Dendritic cell treated with granulocyte-macrophage colony-stimulating factor and Interleukin-4, amounts not matched to agents 40 ng/mL and 50 ng/mL, for 4 days (primary cell): ENCODE measurements around the gene CARD9.
A peak's percentile ranks its signal among the peaks of the same experiment; 100 is the strongest.
"Not testable (repeated sequence)": the region's sequence is repeated elsewhere in the genome, so short reads cannot be mapped to it uniquely, and the experiment has no call there.

ENCODE experiments used
- H3K27ac Mint-ChIP-seq: one replicate; pipeline ENCODE4 v1.8.0; 2022; ENCODE audit warnings: mild to moderate bottlenecking, mixed read lengths
- H3K27me3 Mint-ChIP-seq: one replicate; pipeline ENCODE4 v1.8.0; 2022; ENCODE audit warnings: mild to moderate bottlenecking, mixed read lengths
- H3K36me3 Mint-ChIP-seq: one replicate; pipeline ENCODE4 v1.8.0; 2022; ENCODE audit warnings: low read depth, mixed read lengths
- H3K4me1 Mint-ChIP-seq: one replicate; pipeline ENCODE4 v1.8.0; 2022; ENCODE audit warnings: low read depth, mixed read lengths
- H3K4me3 Mint-ChIP-seq: one replicate; pipeline ENCODE4 v1.8.0; 2022; ENCODE audit warnings: mild to moderate bottlenecking, moderate library complexity, mixed read lengths
- H3K9me3 Mint-ChIP-seq: one replicate; pipeline ENCODE4 v1.8.0; 2022; ENCODE audit warnings: mixed read lengths
- intact Hi-C: fragments of 100-400 bp; cut with micrococcal nuclease; formaldehyde crosslinking; loops from one replicate; pipeline ENCODE4 v1.15.0; 2022

The CARD9 gene

DNA sequence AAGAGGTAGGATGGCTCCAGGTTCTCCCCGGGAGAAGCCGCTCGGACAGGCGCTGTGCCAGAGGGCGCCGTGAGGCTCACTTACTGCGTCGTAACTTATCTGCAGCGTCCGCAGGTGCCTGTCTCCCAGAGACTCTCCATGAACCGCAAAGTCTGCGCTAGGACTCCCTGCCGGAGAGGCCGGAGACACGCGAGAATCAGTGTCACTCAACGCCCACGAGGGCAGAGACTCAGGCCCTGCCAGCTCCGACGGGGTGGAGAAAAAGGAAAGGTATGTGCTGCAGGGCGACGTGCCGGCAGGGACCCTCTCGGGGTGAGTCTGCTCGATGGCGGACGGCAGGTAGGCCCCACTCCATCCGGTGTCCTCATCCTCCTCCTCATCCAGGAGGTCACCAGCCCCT is 33.6 kb upstream of the CARD9 start:
- H3K27ac Mint-ChIP-seq, H3K9me3 Mint-ChIP-seq, H3K4me3 Mint-ChIP-seq, H3K27me3 Mint-ChIP-seq: not testable (repeated sequence)
- intact Hi-C loops: loop anchor here (10.0 kb wide), 1 partner anchor 78 kb away; the partner anchor contains the start of gene SEC16A
- Mint-ChIP-seq H3K36me3 (peaks cover 86% of the 10 kb centered on the region), H3K4me1 (peaks cover 51% of the 10 kb centered on the region)

DNA sequence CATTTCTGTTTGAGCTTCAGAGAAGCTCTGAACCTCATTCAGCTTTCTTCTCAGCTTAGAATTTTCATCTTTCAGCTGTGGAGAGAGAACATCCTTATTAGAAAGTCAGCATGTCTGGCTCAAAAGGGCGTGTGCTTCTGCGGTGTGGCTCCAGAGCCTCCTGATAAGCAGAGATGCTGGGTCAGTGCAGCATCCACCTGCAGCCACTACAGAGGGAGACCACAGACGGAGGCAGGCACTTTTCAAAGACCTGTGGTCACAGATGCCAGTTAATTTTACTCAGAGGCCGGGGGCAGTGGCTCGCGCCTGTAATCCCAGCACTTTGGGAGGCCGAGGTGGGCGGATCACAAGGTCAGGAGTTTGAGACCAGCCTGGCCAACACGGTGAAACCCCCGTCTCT is 32.4 kb upstream of the CARD9 start:
- H3K27ac Mint-ChIP-seq, H3K4me3 Mint-ChIP-seq, H3K27me3 Mint-ChIP-seq, H3K9me3 Mint-ChIP-seq: not testable (repeated sequence)
- intact Hi-C loops: loop anchor here (10.0 kb wide), 1 partner anchor 79 kb away; the partner anchor contains the start of gene SEC16A
- peaks cover 39% of the 10 kb centered on the region for H3K4me1 Mint-ChIP-seq
- peaks cover 92% of the 10 kb centered on the region for H3K36me3 Mint-ChIP-seq

DNA sequence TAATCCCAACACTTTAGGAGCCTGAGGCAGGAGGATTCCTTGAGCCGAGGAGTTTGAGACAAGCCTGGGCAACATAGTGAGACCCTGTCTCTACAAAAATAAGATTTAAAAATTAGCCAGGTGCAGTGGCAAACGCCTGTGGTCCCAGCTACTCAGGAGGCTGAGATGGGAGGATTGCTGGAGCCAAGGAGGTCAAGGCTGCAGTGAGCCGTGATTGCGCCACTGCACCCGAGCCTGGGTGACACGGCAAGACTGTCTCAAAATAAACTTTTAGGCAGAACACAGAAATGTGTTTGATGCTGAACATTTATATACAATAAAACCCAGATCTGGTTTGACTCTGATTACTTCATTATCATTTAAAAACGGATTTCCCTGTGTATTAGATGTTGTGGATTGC is 32.0 kb upstream of the CARD9 start:
- Mint-ChIP-seq H3K9me3 (no peaks in the 10 kb centered on the region), H3K4me3 (no peak overlapping the region), H3K4me1 (peaks cover 41% of the 10 kb centered on the region), H3K27ac (no peak overlapping the region), H3K36me3 (peaks cover 88% of the 10 kb centered on the region), H3K27me3 (no peaks in the 10 kb centered on the region)
- intact Hi-C loops: loop anchor here (10.0 kb wide), 1 partner anchor 79 kb away; the partner anchor contains the start of gene SEC16A

DNA sequence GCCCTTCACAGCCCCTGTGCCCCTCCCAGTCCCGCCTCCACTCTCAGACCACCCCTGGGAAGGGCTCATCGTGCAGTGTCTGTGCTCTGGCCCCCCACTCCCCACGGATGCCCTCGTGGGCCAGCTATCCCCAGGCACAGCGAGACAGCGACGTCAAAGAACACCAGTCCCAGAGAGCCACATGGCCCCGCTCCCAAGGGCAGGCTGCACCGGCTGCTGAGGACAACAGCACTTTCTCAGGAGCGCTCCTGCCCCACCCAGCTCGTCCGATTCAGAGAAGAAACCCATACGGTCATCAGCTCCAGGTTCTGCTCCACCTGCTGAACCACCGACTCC is 31.3 kb upstream of the CARD9 start:
- H3K36me3 Mint-ChIP-seq: peaks cover 83% of the 10 kb centered on the region
- peaks cover 40% of the 10 kb centered on the region for H3K4me1 Mint-ChIP-seq
- no peak overlapping the region for H3K4me3 Mint-ChIP-seq
- intact Hi-C loops: loop anchor here (10.0 kb wide), 1 partner anchor 80 kb away; the partner anchor contains the start of gene SEC16A
- H3K9me3 Mint-ChIP-seq: no peaks in the 10 kb centered on the region
- no peak overlapping the region for H3K27ac Mint-ChIP-seq
- no peaks in the 10 kb centered on the region for H3K27me3 Mint-ChIP-seq

DNA sequence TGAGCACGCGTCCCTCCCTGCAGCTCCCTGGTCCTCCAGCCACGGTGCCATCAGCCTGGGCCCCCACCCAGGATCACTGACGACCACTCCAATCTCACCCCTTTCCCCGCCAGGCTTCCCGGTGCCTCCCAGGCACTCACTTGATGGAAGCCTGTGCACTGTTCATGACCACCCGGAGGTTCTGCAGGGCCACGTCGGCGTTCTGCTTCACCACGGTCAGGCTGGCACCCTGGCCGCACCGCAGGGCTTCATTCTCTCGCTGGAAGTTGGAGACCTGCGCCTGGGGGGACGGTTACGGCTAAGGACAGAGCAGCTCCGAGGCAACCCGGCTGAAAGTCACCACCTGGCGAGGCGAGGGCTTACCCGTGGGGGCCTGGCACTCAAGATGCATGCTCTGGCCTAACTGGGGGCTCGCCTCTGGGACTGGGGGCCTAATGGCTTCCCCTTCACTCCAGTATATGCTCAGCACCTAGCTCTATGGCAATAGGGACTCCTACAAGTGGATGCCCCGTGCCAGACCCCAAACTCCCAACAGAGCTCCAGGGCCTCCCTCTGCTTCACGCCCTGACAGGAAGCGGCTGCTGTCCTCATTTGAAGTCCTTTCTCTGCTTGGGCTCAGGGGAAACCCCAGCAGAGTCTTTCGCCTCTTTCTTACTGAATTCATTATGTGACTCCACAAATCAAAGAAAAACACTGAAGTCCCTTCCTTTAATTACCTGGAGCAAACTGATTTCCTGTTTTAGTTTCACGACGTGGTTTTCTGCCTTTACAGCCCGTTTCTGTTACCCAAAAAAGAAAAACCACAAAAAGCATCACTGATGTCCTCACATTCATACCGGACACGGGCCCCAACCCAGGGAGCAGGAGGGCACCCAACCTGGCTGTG is 30.7 kb upstream of the CARD9 start:
- intact Hi-C loops: loop anchor here (10.0 kb wide), 1 partner anchor 81 kb away; the partner anchor contains the start of gene SEC16A
- Mint-ChIP-seq H3K9me3 (no peaks in the 10 kb centered on the region), H3K36me3 (peaks cover 81% of the 10 kb centered on the region), H3K27ac (no peak overlapping the region), H3K4me3 (no peak overlapping the region), H3K4me1 (peaks cover 37% of the 10 kb centered on the region), H3K27me3 (no peaks in the 10 kb centered on the region)

DNA sequence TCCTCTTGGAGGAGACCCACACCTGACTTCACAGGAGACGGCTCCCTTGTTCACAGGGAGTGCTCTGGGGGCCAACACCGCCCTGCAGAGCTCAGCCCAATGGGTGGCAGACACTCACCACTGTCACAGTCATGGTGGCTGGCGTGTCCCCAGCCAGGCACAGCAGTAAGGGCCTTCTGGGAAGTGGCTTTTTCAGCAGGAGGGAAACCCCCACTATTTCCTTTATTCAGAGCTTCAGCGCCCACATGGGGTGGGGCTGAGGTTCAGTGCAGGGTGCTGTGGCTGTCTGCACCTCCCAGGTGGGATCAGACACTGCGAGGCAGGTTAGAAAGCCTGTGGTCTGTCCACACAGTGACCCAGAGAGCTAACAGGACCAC is 30.1 kb upstream of the CARD9 start:
- Mint-ChIP-seq H3K27me3 (no peaks in the 10 kb centered on the region), H3K4me1 (peaks cover 37% of the 10 kb centered on the region), H3K9me3 (no peaks in the 10 kb centered on the region), H3K36me3 (peaks cover 79% of the 10 kb centered on the region), H3K27ac (no peak overlapping the region), H3K4me3 (no peak overlapping the region)
- intact Hi-C loops: loop anchor here (10.0 kb wide), 1 partner anchor 81 kb away; the partner anchor contains the start of gene SEC16A

DNA sequence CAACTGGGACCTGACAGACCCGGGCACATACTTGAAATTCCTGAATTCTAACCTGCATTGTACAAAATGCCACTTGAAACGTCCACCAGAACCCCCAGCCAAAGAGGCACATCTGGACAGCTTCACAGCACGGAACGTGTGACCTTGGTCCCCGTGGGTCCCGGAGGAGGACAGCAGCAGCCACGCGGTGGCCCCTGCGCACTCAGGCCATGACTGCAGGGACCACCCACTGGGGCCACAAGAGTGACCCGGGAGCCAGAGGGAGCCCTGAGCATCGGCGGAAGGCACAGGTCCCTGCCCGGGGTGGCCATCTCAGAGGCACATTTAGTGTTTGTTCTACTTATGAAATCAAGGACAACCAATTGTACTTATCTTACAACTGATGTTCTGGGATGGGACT is 28.6 kb upstream of the CARD9 start:
- H3K4me1 Mint-ChIP-seq: peaks cover 34% of the 10 kb centered on the region
- no peak overlapping the region for H3K4me3 Mint-ChIP-seq

DNA sequence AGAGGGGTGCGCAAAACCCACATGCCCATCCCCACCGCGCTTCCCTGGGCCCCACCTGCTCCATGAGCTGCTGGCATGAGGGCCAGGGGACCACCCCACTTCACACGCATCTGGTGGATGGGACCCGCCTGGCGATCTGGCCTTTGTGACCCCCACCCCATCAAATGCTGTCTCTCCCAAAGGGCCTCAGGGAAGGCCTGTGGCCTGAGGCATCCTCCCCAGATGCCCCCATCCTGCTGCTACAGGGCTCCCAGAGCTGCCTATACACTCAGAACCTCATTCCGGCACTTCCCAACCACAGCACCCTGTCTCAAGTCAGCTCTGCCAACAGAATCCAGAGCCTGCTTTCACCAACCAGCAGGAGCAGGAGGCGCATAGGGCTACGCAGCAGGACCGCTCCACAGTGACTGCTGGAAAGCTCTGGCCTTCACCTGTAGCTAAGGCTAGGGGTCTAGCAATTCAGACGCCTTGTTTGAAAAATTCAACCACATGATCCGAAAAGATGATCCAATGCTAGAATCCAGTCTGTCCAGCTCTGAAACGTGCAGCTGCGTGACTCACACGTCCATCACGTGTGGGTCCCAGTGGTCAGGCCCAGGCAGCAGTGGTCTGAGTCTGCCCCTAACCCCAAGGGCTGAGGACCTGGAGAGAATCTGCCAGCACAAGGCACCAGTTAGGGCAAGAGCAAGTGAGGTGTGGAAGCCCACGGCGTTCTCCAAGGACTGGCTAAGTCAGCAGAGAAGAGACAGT is 27.9 kb upstream of the CARD9 start:
- Mint-ChIP-seq H3K27me3 (no peaks in the 10 kb centered on the region), H3K9me3 (no peaks in the 10 kb centered on the region), H3K27ac (no peak overlapping the region), H3K4me3 (no peak overlapping the region), H3K36me3 (peaks cover 79% of the 10 kb centered on the region), H3K4me1 (peaks cover 34% of the 10 kb centered on the region)
- intact Hi-C loops: loop anchor here (2.0 to 10.0 kb wide), 3 partner anchors 37 to 83 kb away; partner anchors contain the start of gene SEC16A

More for the DNA sequence above, 28.6 kb upstream of the CARD9 start:
- no peaks in the 10 kb centered on the region for H3K9me3 Mint-ChIP-seq
- peaks cover 79% of the 10 kb centered on the region for H3K36me3 Mint-ChIP-seq
- intact Hi-C loops: loop anchor here (10.0 kb wide), 1 partner anchor 83 kb away; the partner anchor contains the start of gene SEC16A
- H3K27ac Mint-ChIP-seq: no peak overlapping the region
- no peaks in the 10 kb centered on the region for H3K27me3 Mint-ChIP-seq

DNA sequence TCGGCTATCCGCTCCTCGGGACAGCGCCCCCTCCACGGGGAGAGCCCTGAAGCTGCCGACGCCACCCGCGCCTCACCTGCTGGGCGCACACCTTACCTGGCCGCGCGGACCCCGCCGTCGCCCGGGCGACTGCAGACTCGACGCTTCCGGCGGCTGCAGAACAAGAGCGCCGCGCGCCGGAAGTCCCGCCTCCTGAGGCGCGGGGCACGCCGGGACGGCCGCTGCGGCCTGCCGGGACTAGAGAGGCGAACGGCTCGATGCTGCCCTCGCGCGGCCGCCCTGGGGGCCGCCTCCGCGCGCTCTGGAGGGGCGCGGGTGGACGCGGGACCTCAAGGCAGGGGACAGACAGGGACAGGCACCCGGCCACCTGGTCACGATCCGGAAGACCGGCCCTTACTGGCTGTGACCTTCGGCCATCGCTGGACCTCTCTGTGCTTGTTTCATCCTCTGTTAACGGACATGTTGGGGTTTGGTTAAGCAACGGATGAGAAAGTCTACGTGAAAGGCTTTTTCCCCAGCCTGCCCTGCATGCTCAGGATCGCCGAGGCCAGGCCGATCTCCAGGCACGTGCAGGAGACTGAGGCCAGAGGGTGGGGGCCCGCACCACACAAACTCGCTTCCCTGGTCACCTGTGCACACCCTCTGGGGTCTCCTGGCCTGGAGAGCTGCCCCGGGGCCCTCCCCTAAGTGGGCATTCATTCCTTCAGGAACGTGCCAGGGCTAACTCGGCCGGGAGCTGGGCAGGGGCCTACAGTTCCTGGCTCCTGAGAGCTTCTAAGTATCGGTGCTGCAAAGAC is 26.8 kb upstream of the CARD9 start, which contains the start of gene SNAPC4:
Gene SNAPC4, minus strand, starts transcription at position 133 of the 797 bp plus-strand sequence. CDS start 1,742 bp downstream, outside the sequence.
- Mint-ChIP-seq H3K36me3 (peaks cover 79% of the 10 kb centered on the region), H3K4me1 (peaks cover 34% of the 10 kb centered on the region), H3K27me3 (no peaks in the 10 kb centered on the region), H3K27ac (peak within 1 kb of the TSS; percentile 62), H3K4me3 (peak within 1 kb of the TSS; percentile 86), H3K9me3 (no peaks in the 10 kb centered on the region)
- intact Hi-C loops: loop anchor here (2.0 to 10.0 kb wide), 3 partner anchors 35 to 85 kb away; partner anchors contain the start of gene SEC16A

DNA sequence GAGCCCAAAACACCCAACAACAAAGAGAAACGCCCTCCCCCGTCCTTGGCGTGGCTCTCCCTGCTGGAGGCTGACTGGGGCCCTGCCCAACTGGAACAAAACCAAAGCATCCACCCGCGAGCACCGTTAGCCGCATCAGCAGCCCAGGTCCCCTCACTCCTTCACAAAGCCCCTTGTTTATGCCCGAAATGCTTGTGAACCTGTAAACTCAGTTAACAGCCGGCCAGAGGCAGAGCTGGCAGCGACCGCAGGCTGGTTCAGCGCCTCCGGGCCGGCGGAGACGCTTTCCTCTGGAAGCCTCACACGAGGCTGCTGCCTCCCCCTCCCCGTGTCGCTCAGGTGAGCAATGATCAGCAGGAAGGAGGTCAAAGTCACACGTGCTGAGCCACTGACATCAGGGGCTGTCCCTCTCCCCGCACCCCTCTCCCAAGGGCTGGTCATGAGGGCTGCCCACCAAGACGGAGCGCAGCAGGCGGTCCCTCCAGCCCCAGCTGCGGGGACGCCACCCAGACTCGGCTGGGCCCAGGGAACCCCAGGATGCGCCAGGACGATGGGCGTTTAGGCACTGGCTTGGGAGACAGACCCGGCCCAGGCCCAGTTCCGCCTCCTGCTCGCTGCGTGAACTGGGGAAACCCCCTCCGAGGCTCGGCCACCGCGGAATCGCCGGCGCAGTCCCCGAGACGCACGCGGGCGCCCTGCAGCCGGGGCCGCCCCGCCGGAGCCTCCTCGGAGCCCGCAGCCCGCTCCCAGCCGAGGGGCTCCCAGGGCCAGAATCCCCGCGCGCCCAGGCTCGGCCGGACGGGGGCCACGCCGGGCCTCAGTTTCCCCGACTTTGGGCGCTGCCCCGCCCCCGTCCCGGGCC is 25.9 kb upstream of the CARD9 start:
- Mint-ChIP-seq H3K36me3 (peaks cover 79% of the 10 kb centered on the region), H3K9me3 (no peaks in the 10 kb centered on the region), H3K27ac (peak overlapping the region; percentile 62), H3K4me3 (peak overlapping the region; percentile 86), H3K4me1 (peaks cover 28% of the 10 kb centered on the region), H3K27me3 (no peaks in the 10 kb centered on the region)
- intact Hi-C loops: loop anchor here (2.0 to 10.0 kb wide), 3 partner anchors 35 to 85 kb away; partner anchors contain the start of gene SEC16A

DNA sequence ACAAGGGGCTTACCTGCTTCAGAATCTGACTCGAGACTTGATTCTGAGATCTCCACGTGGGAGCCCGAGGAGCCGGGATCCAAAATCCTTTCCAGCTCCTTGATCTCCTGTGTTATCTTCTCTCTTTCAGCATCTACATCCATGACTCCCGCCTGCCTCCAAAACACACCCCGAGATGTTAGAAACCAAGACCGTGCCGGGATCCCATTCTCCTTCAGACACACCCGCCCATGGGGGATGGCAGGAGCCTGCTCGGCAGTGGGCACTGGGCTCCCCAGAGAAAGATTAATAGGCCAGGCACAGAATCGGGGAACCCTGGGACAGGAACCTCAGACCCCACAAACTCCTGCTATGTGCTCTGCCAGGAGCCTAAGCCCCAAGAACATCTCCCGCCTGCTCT is 24.8 kb upstream of the CARD9 start:
- peaks cover 79% of the 10 kb centered on the region for H3K36me3 Mint-ChIP-seq
- H3K27ac Mint-ChIP-seq: peak overlapping the region; percentile 62

DNA sequence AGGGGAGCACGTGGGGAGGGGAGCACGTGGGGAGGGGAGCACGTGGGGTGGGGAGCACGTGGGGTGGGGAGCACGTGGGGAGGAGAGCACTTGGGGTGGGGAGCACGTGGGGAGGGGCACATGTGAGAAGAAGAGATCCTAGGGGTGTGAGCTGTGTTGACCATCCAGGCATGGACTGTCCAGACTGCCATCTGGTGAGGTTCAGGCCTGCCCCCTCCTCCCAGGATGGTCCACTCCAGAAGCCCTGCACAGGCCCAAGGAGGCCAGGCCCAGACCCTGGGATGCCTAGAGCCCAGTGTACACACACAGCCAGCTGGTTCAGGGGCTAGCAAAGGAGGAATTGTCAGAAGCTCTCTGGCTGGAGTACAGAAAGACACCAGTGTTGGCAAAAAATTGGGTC is 24.2 kb upstream of the CARD9 start:
- Mint-ChIP-seq H3K36me3 (peaks cover 79% of the 10 kb centered on the region), H3K27me3 (no peaks in the 10 kb centered on the region), H3K9me3 (no peaks in the 10 kb centered on the region), H3K4me3 (no peak overlapping the region), H3K27ac (no peak overlapping the region), H3K4me1 (peaks cover 20% of the 10 kb centered on the region)
- intact Hi-C loops: no loop called here

More for the DNA sequence above, 24.8 kb upstream of the CARD9 start:
- Mint-ChIP-seq H3K9me3 (no peaks in the 10 kb centered on the region), H3K4me3 (no peak overlapping the region), H3K4me1 (peaks cover 20% of the 10 kb centered on the region), H3K27me3 (no peaks in the 10 kb centered on the region)
- intact Hi-C loops: no loop called here

DNA sequence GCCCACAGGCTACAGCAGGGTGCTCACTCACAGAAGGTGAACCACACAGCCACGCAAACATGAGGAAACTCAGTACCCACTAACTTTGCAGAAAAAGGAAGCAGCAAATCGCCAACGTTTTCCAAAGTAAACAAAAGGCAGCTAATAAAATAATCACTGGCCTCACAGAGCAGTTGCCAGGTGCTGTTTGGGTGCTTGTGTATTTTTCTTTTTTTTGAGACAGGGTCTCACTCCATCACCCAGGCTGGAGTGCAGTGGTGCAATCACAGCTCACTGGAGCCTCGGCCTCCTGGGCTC is 22.7 kb upstream of the CARD9 start:
- Mint-ChIP-seq H3K9me3 (no peaks in the 10 kb centered on the region), H3K27me3 (no peaks in the 10 kb centered on the region), H3K4me1 (peaks cover 20% of the 10 kb centered on the region), H3K27ac (no peak overlapping the region), H3K36me3 (peaks cover 79% of the 10 kb centered on the region), H3K4me3 (no peak overlapping the region)
- intact Hi-C loops: no loop called here
